Spleen (tissue), 11 donors: Measurements from ENCODE around the gene CA10. TPM values are rescaled to one million over a fixed set of nuclear protein-coding genes. Genes with fewer than 3 reads are reported as not detected.

ENCODE experiments used
- DNase-seq: peaks from one replicate; pipeline ENCODE4 v3.0.0-alpha.2; 2020
- H3K27ac ChIP-seq, 8 donors: fragments of 200-600 bp; sonication (generic) in 7 of 8; 1 replicate in 4 of 8; 2 replicates in 4 of 8; pipeline versions ENCODE4 v1.5.0 to v1.8.0; 2016 to 2021; ENCODE audit warnings: inconsistent platforms in 4 of 8, mild to moderate bottlenecking in 4 of 8, moderate library complexity in 1 of 8
- H3K27me3 ChIP-seq, 7 donors: fragments of 200-600 bp; sonication (generic) in 6 of 7; replicated peaks in 1 of 7; 1 replicate in 4 of 7; 2 replicates in 3 of 7; pipeline versions ENCODE4 v1.5.0 to v1.8.0; 2016 to 2021; ENCODE audit warnings: inconsistent platforms in 3 of 7, mild to moderate bottlenecking in 1 of 7
- H3K36me3 ChIP-seq, 6 donors: fragments of 200-600 bp; sonication (generic) in 5 of 6; 1 replicate in 4 of 6; 2 replicates in 2 of 6; pipeline versions ENCODE4 v1.5.0 to v1.8.0; 2016 to 2021; ENCODE audit warnings: inconsistent platforms in 2 of 6
- H3K4me1 ChIP-seq, 6 donors: fragments of 200-600 bp; sonication (generic) in 5 of 6; 1 replicate in 3 of 6; 2 replicates in 3 of 6; pipeline versions ENCODE4 v1.5.0 to v1.8.0; 2016 to 2021; ENCODE audit warnings: inconsistent platforms in 3 of 6
- H3K4me3 ChIP-seq, 8 donors: fragments of 200-600 bp; sonication (generic) in 7 of 8; 1 replicate in 4 of 8; 2 replicates in 4 of 8; pipeline versions ENCODE4 v1.5.0 to v1.8.0; 2016 to 2021; ENCODE audit warnings: inconsistent platforms in 4 of 8, mild to moderate bottlenecking in 4 of 8, moderate library complexity in 2 of 8
- H3K9me3 ChIP-seq, 8 donors: fragments of 200-600 bp; sonication (generic) in 7 of 8; 1 replicate in 4 of 8; 2 replicates in 4 of 8; pipeline versions ENCODE4 v1.5.0 to v1.8.0; 2016 to 2021; ENCODE audit warnings: inconsistent platforms in 4 of 8
- POLR2A ChIP-seq, 3 donors: fragments of 450-650 bp; IDR thresholded peaks; one replicate each; pipeline ENCODE4 v1.5.1; 2017; ENCODE audit warnings: antibody characterized with exemption in 3 of 3, mild to moderate bottlenecking in 1 of 3
- POLR2AphosphoS5 ChIP-seq, 3 donors: sonication (generic); formaldehyde crosslinking; IDR thresholded peaks; one replicate each; pipeline ENCODE4 v1.5.1; 2017; ENCODE audit warnings: antibody characterized with exemption in 3 of 3
- WGBS, 5 donors: extraction: QIAGEN DNeasy Blood & Tissue Kit in 3 of 5; methylation state at CpG; one replicate each; pipeline versions ENCODE4 v1.1.5 to v1.1.7; 2013 to 2018; 5-methylcytosine and 5-hydroxymethylcytosine counted together
- intact Hi-C: fragments of 100-400 bp; cut with DNase I; formaldehyde crosslinking; loops from one replicate; pipeline ENCODE4 v1.15.0; 2023; ENCODE audit warnings: low total_unique reads
- polyA plus RNA-seq, 3 donors: library from polyadenylated mRNA; stranded (reverse); fragments of 200-250 nt; gene quantifications; one replicate each; pipeline ENCODE4 v1.2.1, GENCODE V29; 2013
- total RNA-seq, 7 donors: library from RNA; depleted of rRNA in 3 of 7; stranded (reverse); fragments of >200 nt in 3 of 7; fragmentation: NEBNext Ultra II Directional in 4 of 7; extraction: Animal tissue kit (Norgen Biotek cat#: 25700) in 4 of 7; gene quantifications; one replicate each; pipeline versions ENCODE4 v1.1.0 to v1.2.1, GENCODE V29; 2016 to 2021
- TF ChIP-seq, protein P1 (sequence below), 11 experiments: fragments of 200-600 bp in 7 of 11; fragments of 450-650 bp in 4 of 11; sonication (generic) in 4 of 11; IDR thresholded peaks in 8 of 11; conservative IDR thresholded peaks in 3 of 11; 1 replicate in 7 of 11; 2 replicates in 4 of 11; pipeline versions ENCODE4 v1.4.0 to v1.8.0; 2016 to 2021; ENCODE audit warnings: antibody characterized with exemption in 11 of 11, inconsistent platforms in 4 of 11, mild to moderate bottlenecking in 1 of 11
- donor health status: healthy with polysubstance abuse.
- donor health status: DM: no; HTN: no; CAD: no; lungs with moderate emphysema.
- donor health status: DM: no; HTN: no; CAD: no.
- donor health status: Bipolar disorder and iron deficiency.
- donor health status: healthy.
- donor health status: DM: no; HTN: no; CAD: no.
- donor health status: DM: yes; HTN: yes; CAD: no.

Gene CA10
- total and polyA plus RNA-seq, 10 donors = 0.19 to 0.22 TPM; not detected in 8

- no peaks in the 10 kb centered on the region for H3K9me3 ChIP-seq
- no peak overlapping the region for H3K4me3 ChIP-seq
- no peak for DNase-seq
- H3K4me1 ChIP-seq = no peaks in the 10 kb centered on the region
- H3K27ac ChIP-seq = no peak overlapping the region
- WGBS, 5 donors = 66 to 73% (median 71%) methylated on average over 6 of the region's 6 CpGs
- H3K36me3 ChIP-seq = no peaks in the 10 kb centered on the region
- peaks cover 0 to 13% (median 0%) of the 10 kb centered on the region in 7 donors for H3K27me3 ChIP-seq
- intact Hi-C loops = no loop called here
- TF ChIP-seq, protein P1, sequence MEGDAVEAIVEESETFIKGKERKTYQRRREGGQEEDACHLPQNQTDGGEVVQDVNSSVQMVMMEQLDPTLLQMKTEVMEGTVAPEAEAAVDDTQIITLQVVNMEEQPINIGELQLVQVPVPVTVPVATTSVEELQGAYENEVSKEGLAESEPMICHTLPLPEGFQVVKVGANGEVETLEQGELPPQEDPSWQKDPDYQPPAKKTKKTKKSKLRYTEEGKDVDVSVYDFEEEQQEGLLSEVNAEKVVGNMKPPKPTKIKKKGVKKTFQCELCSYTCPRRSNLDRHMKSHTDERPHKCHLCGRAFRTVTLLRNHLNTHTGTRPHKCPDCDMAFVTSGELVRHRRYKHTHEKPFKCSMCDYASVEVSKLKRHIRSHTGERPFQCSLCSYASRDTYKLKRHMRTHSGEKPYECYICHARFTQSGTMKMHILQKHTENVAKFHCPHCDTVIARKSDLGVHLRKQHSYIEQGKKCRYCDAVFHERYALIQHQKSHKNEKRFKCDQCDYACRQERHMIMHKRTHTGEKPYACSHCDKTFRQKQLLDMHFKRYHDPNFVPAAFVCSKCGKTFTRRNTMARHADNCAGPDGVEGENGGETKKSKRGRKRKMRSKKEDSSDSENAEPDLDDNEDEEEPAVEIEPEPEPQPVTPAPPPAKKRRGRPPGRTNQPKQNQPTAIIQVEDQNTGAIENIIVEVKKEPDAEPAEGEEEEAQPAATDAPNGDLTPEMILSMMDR (IDR thresholded peaks at IDR 0.05 in 8 of 11, conservative IDR thresholded peaks at IDR 0.05 in 3 of 11) = no peak
- TF ChIP-seq POLR2AphosphoS5 (IDR thresholded peaks at IDR 0.05) (no peak), POLR2A (IDR thresholded peaks at IDR 0.05) (no peak)
These were observed 426.4 kb downstream of the CA10 start for GRCh38 chr17:51731941-51732722.

DNA sequence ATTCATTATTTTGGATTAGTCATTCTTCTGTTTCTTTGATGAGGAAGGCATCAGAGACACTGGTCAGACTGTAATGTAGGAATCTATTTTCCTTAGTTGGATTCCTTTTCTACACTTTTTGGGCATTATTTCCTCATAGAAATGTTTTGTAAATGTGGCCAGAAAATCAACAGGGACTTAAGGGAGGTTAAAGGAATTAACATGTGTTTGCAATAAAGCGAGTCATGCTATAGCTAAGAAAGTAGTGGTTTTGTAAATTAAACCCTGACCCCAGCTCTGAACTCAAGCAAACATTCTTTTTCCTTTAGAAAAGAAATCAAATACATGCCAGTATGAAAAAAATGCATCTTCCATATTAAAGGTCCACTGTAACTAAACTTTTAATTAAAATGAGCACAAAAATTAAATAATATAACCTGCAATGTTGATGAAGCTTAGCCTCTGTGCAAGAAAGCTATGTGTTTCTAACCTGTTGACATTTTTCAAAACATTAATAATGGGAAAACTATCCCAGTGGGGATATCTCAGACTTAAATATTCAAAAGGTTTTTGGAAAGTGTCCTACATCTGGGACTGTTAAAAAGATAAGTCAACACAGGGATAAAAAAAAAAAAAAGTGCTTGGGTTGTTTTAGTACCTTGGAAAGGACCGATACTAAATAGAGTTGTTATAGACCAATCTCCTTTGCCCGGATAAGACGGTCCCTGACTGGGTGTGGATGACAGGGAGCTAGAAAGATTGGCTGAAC is 428.0 kb downstream of the CA10 start:
- Histone ChIP-seq H3K27ac (no peak overlapping the region), H3K9me3 (no peaks in the 10 kb centered on the region), H3K4me1 (no peaks in the 10 kb centered on the region), H3K4me3 (no peak overlapping the region), H3K36me3 (no peaks in the 10 kb centered on the region), H3K27me3 (peaks cover 0 to 13% (median 0%) of the 10 kb centered on the region in 7 donors)
- no peak for DNase-seq
- intact Hi-C loops = no loop called here
- 85 to 95% (median 90%) methylated on average over 4 of the region's 4 CpGs for WGBS, 5 donors
- TF ChIP-seq POLR2A (IDR thresholded peaks at IDR 0.05) = no peak
- no peak for TF ChIP-seq POLR2AphosphoS5 (IDR thresholded peaks at IDR 0.05)
- TF ChIP-seq, protein P1 (IDR thresholded peaks at IDR 0.05 in 8 of 11, conservative IDR thresholded peaks at IDR 0.05 in 3 of 11) = no peak

DNA sequence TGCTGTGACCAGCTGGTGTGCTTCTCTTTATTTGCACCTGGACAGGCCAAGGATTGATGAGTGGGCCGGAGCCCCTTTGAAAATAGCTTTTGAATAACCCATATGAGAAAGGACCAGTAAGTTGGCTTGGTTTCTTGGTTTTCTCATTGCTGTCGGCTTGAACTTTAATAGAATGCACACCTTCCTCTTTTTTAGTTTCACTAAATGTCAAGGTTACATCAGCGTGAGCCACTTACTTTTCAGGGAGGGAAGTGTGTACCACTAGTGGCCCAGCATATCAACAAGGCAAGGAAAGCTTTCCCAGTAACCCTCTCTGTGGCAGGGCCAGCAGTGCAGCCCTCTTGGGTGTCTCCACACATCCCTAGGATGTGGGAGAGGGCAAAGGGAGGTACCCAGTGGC is 433.3 kb downstream of the CA10 start:
- intact Hi-C loops = no loop called here
- peaks cover 0 to 3% (median 0%) of the 10 kb centered on the region in 8 donors for H3K9me3 ChIP-seq
- 41 to 60% (median 52%) methylated on average over 3 of the region's 3 CpGs for WGBS, 5 donors
- H3K27ac ChIP-seq = no peak overlapping the region
- H3K27me3 ChIP-seq = peaks cover 0 to 6% (median 0%) of the 10 kb centered on the region in 7 donors
- TF ChIP-seq POLR2AphosphoS5 (IDR thresholded peaks at IDR 0.05) = no peak
- no peak for TF ChIP-seq POLR2A (IDR thresholded peaks at IDR 0.05)
- TF ChIP-seq, protein P1 (IDR thresholded peaks at IDR 0.05 in 8 of 11, conservative IDR thresholded peaks at IDR 0.05 in 3 of 11) = no peak
- H3K4me1 ChIP-seq = no peaks in the 10 kb centered on the region
- no peak overlapping the region for H3K4me3 ChIP-seq
- no peaks in the 10 kb centered on the region for H3K36me3 ChIP-seq
- DNase-seq = no peak

DNA sequence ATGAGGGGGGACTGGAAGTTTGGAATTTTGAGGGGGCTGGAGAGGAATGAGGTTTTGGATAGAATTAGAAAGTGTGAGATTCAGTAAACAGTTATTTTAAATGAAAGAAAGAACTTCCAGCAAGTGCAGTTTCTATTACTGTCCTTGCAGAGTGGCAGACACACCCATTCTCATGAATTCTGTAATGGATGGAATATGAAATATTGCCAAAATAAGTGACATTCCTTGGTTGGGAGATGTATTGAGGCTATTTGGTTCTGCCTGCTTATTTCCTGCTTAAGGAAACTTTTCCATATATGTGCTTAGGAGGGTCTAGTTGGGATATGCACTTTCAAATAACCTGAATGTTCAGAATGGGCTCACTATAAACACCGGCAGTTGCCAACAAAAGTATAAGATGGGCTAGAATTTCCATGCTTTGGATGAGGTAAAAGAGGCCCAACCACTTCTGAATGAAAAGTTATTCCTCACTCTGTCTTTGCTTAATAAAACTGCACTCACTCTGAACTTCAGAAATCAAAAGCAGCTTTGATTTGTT is 434.4 kb downstream of the CA10 start:
- TF ChIP-seq, protein P1 (IDR thresholded peaks at IDR 0.05 in 8 of 11, conservative IDR thresholded peaks at IDR 0.05 in 3 of 11) = no peak
- TF ChIP-seq POLR2A (IDR thresholded peaks at IDR 0.05) = no peak
- TF ChIP-seq POLR2AphosphoS5 (IDR thresholded peaks at IDR 0.05) = no peak
- 88 to 95% (median 91%) methylated on average over 1 of the region's 1 CpG for WGBS, 5 donors
- Histone ChIP-seq H3K4me1 (no peaks in the 10 kb centered on the region), H3K27me3 (peaks cover 0 to 5% (median 0%) of the 10 kb centered on the region in 7 donors), H3K36me3 (no peaks in the 10 kb centered on the region), H3K9me3 (peaks cover 0 to 3% (median 0%) of the 10 kb centered on the region in 8 donors), H3K4me3 (no peak overlapping the region), H3K27ac (no peak overlapping the region)
- intact Hi-C loops = no loop called here
- DNase-seq = no peak
